Effector memory CD4-positive, alpha-beta T cell (primary cell): Measurements from ENCODE around the gene SCAMP4.

Experiments used
- DNase-seq, 3 donors: peaks; one replicate each; pipeline ENCODE4 v3.0.0-alpha.2; 2020
- H3K27ac ChIP-seq: 2 replicates; pipeline ENCODE4 v1.7.0; 2013; ENCODE audit warnings: mild to moderate bottlenecking, low read length, moderate library complexity; ENCODE audit not compliant: insufficient read depth, poor library complexity, severe bottlenecking
- H3K27me3 ChIP-seq: replicated peaks from 2 replicates; pipeline ENCODE4 v1.7.0; 2013; ENCODE audit warnings: mild to moderate bottlenecking, low read length; ENCODE audit not compliant: insufficient read depth, control insufficient read depth, poor library complexity, severe bottlenecking
- H3K36me3 ChIP-seq: 2 replicates; pipeline ENCODE4 v1.7.0; 2013; ENCODE audit warnings: mild to moderate bottlenecking, low read length, moderate library complexity; ENCODE audit not compliant: control insufficient read depth, insufficient read depth
- H3K4me1 ChIP-seq: 2 replicates; pipeline ENCODE4 v1.7.0; 2013; ENCODE audit warnings: low read length, mild to moderate bottlenecking; ENCODE audit not compliant: control insufficient read depth, insufficient read depth, poor library complexity, severe bottlenecking
- H3K4me3 ChIP-seq: 2 replicates; pipeline ENCODE4 v1.7.0; 2013; ENCODE audit warnings: low read length, low read depth, mild to moderate bottlenecking; ENCODE audit not compliant: insufficient read depth, poor library complexity, severe bottlenecking
- H3K9me3 ChIP-seq: 2 replicates; pipeline ENCODE4 v1.7.0; 2013; ENCODE audit warnings: mild to moderate bottlenecking, low read length, moderate library complexity; ENCODE audit not compliant: control insufficient read depth

Gene SCAMP4

DNA sequence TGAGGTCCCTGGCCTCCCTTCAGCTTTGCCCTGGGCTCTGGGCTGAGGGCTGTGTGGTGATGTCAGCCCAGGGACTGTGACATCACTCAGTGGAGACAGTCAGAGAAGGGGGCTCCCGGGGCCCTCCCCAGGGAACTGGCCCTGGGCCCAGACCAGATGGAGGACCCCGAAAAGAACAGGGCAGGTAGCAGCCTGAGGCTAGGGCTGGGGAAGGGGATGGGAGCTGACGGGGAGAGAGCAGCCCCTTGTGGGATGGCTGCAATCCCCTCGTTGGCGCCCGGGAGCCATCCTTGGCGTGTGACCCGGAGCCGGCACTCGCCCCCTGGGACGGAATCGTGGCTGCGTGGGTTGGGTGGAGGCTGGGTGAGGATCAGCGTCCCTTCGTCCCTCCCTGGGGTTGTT lies 49.3 kb downstream of the SCAMP4 start:
- Histone ChIP-seq H3K27ac (no peak overlapping the region), H3K27me3 (no peaks in the 10 kb centered on the region), H3K4me3 (no peak overlapping the region), H3K36me3 (peaks cover 24% of the 10 kb centered on the region), H3K4me1 (peaks cover 9% of the 10 kb centered on the region), H3K9me3 (no peaks in the 10 kb centered on the region)
- no peak for DNase-seq

GRCh38 chr19:1955171-1956121 lies 50.2 kb downstream of the SCAMP4 start:
- Histone ChIP-seq H3K36me3 (peaks cover 28% of the 10 kb centered on the region), H3K9me3 (no peaks in the 10 kb centered on the region), H3K27ac (no peak overlapping the region), H3K27me3 (no peaks in the 10 kb centered on the region), H3K4me1 (peaks cover 9% of the 10 kb centered on the region), H3K4me3 (no peak overlapping the region)
- DNase-seq, result no peak

DNA sequence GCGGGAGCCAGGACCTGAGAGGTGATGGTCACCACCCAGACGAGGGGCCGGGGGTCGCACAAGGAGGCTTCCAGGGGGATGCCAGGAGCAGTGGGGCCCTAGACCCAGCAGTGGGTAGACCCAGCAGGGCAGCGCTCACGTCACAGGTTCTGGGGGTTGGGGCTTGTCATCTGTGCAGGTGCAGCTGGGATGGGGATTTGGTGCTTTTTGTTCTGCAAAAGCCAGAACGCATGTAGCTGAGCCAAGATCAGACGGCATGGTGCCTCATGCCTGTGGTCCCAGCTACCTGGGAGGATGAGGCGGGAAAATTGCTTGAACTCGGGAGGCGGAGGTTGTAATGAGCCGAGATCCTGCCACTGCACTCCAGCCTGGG lies 50.9 kb downstream of the SCAMP4 start:
- Histone ChIP-seq H3K27ac (no peak overlapping the region), H3K9me3 (no peaks in the 10 kb centered on the region), H3K27me3 (no peaks in the 10 kb centered on the region), H3K4me1 (peaks cover 9% of the 10 kb centered on the region), H3K36me3 (peaks cover 28% of the 10 kb centered on the region), H3K4me3 (no peak overlapping the region)
- no peak for DNase-seq

DNA sequence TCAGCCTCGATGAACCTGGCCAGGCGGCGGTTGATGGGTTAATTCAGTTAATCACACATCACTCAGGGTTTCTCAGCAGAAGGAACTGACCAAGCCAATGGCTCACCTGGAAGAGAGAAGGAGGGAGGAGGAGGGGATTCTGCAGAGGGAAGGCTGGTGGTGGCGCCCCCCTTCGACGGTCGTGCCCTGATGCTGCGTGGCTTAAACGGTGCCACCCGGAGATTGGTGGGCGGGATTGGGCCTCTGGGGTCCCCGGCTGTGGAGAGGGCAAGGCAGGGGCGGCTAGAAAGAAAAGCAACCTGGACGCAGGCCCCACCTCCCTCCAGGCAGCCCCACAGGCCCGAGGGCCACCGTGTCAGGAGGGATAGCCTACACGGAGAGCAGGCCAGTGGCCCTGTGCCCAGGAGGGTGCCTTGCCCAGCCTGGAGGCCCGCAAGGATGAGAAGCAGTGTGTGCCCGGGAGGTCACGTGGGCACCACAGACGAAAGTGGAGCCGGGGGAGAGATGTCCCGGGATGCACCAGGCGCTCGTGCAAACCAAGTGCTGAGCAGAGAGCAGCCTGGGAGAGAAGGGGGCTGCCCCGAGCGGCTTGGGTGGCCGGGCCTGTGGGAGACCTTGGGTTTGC lies 51.8 kb downstream of the SCAMP4 start:
- Histone ChIP-seq H3K9me3 (no peaks in the 10 kb centered on the region), H3K4me3 (no peak overlapping the region), H3K27me3 (no peaks in the 10 kb centered on the region), H3K4me1 (peaks cover 9% of the 10 kb centered on the region), H3K27ac (no peak overlapping the region), H3K36me3 (peaks cover 28% of the 10 kb centered on the region)
- DNase-seq, result no peak

GRCh38 chr19:1957562-1958248 lies 52.5 kb downstream of the SCAMP4 start:
- DNase-seq, result no peak
- H3K4me3 ChIP-seq, result no peak overlapping the region
- no peaks in the 10 kb centered on the region for H3K27me3 ChIP-seq
- H3K9me3 ChIP-seq, result no peaks in the 10 kb centered on the region
- H3K4me1 ChIP-seq, result peaks cover 9% of the 10 kb centered on the region
- no peak overlapping the region for H3K27ac ChIP-seq
- H3K36me3 ChIP-seq, result peaks cover 26% of the 10 kb centered on the region

DNA sequence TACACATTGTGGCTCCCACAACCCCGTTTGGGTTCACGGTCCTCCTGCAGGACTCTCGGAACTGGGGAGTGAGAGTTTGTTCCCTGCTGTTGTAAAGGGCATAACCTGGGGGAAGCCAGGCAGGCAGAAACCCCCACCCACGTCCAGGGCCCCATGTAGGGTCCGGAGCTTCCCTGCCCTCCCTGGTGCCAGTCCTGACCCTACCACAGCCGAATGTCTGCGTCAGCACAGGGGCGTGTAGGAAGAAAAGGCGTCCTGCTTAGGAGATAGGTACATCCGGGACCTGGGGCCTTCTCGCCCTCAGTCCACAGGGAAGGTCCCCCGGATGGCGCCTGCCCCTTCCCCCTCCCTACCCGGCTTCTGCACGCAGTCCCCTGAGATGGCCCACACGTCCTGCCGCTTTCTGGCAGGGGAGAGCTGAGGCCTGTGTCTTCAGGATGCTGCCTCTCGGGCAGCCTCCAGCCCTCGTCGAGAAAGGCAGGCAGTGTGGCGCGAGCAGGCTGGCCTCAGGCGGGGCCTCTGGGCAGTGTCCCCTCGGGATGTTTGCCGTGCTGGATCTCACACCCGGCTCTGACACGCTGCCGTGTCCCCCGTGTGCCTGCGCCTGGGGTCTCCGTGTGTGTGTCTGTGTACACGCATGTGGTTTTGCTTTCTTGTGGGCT lies 54.9 kb downstream of the SCAMP4 start:
- no peak overlapping the region for H3K4me3 ChIP-seq
- no peak overlapping the region for H3K27ac ChIP-seq
- no peaks in the 10 kb centered on the region for H3K9me3 ChIP-seq
- H3K36me3 ChIP-seq, result peaks cover 17% of the 10 kb centered on the region
- no peaks in the 10 kb centered on the region for H3K27me3 ChIP-seq
- DNase-seq, result no peak
- peaks cover 9% of the 10 kb centered on the region for H3K4me1 ChIP-seq

DNA sequence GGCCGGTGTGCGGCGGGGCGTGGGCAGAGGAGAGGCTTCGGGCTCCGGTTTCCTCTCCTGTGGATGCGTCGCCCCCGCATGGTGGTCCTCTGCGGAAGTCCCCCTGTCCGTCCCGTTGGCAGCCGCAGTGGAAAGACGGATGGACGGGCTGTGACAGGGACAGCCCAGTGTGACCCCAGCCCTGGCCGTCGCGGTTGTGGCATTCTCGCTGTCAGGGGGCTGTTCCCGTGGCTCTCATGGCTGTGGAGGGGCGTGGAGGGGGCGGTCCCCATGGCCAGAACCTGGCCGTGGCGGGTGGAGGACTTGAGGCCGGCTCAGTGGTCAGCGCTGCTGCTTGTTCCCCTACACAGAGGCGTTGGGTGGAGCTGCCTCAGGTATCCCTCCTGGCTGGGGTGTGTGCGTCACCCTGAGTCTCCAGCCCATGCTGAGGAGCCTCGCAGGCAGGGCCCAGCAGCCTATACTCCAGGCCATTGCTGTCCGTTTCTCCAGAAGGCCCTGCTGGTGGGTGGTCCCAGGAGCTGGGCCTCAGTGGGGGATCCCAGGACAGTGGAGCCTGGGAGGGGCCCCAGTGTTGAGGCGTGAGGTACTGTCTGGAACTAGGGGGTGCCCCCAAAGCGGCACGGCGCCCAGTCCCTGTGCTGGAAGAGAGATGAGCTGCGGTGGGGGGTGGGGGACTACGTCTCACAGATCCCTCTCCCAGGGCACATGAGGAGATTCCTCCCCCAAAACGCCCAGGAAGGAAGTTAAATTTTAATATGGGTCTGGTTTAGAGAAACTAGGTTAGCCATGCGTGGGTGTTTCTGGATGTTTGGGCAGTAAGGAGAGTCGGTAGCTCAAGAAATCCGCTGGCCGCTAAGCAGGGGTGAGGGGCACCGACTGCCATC lies 56.0 kb downstream of the SCAMP4 start:
- DNase-seq, result no peak
- H3K4me1 ChIP-seq, result peaks cover 2% of the 10 kb centered on the region
- no peaks in the 10 kb centered on the region for H3K9me3 ChIP-seq
- H3K27me3 ChIP-seq, result no peaks in the 10 kb centered on the region
- no peak overlapping the region for H3K27ac ChIP-seq
- no peak overlapping the region for H3K4me3 ChIP-seq
- peaks cover 15% of the 10 kb centered on the region for H3K36me3 ChIP-seq

GRCh38 chr19:1962674-1963073 lies 57.5 kb downstream of the SCAMP4 start:
- H3K4me1 ChIP-seq, result peaks cover 13% of the 10 kb centered on the region
- DNase-seq, result no peak
- H3K36me3 ChIP-seq, result peaks cover 9% of the 10 kb centered on the region
- H3K27ac ChIP-seq, result no peak overlapping the region
- no peaks in the 10 kb centered on the region for H3K27me3 ChIP-seq
- no peak overlapping the region for H3K4me3 ChIP-seq
- no peaks in the 10 kb centered on the region for H3K9me3 ChIP-seq

- Histone ChIP-seq H3K4me3 (peak overlapping the region; percentile 8), H3K27me3 (no peaks in the 10 kb centered on the region), H3K27ac (no peak overlapping the region), H3K36me3 (peaks cover 30% of the 10 kb centered on the region), H3K9me3 (no peaks in the 10 kb centered on the region), H3K4me1 (peaks cover 13% of the 10 kb centered on the region)
- no peak for DNase-seq
Observed at GRCh38 chr19:1967087-1967608, 61.9 kb downstream of the SCAMP4 start.
